Erythroblast (primary cell): ENCODE measurements around the gene PHETA2.

Experiments used
- GATA1 ChIP-seq: IDR thresholded peaks from 2 replicates; pipeline ENCODE4 v1.6.1; 2011; ENCODE audit warnings: low read depth, mild to moderate bottlenecking, control low read depth, low read length, moderate library complexity
- POLR2A ChIP-seq: IDR thresholded peaks from 2 replicates; pipeline ENCODE4 v1.6.1; 2011; ENCODE audit warnings: mild to moderate bottlenecking, low read length

GRCh38 chr22:42111798-42112197 is 37.8 kb downstream of the PHETA2 start:
- TF ChIP-seq GATA1: no peak
- no peak for TF ChIP-seq POLR2A
